Measurements from ENCODE around the gene FN1. TPM values are rescaled to one million over a fixed set of nuclear protein-coding genes. Genes with fewer than 3 reads are reported as not detected.

FN1 gene
- total and polyA plus RNA-seq, 8 donors, result 42.0 to 861 (median 252) TPM

DNA sequence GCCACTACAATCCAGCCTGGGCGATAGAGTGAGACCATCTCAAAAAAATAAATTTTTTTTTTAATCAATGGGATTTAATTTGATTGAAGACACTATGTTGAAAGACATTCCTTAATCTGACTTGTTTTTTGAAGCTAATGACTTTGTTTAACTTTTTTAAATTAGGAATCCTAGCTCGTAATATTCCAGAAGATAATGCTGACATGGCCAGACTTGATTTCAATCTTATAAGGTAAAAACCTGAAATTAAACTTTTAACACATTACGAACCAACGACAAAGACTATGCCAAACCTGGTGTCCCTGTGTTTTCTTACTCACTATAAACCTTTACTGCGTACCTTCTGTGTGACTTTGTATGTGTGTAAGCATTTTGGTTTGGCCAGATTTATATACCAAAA is 116.4 kb downstream of the FN1 start:
- WGBS, 5 donors, result 97 to 99% (median 99%) methylated on average over 5 of the region's 5 CpGs
- intact Hi-C loops (cut with DNase I; ENCODE audit: low total_unique reads), result no loop called here

GRCh38 chr2:215316336-215316735 is 119.5 kb downstream of the FN1 start:
- H3K27me3 ChIP-seq, result no peaks in the 10 kb centered on the region
- H3K36me3 ChIP-seq, result peaks cover 24 to 69% (median 44%) of the 10 kb centered on the region in 4 donors
- H3K9me3 ChIP-seq, result no peaks in the 10 kb centered on the region
- peaks cover 0 to 22% (median 16%) of the 10 kb centered on the region in 4 donors for H3K4me1 ChIP-seq
- no peak for DNase-seq
- H3K4me3 ChIP-seq, result no peak overlapping the region
- H3K27ac ChIP-seq, result no peak overlapping the region
- TF ChIP-seq EP300 (IDR thresholded peaks at IDR 0.05) (no peak), POLR2A (IDR thresholded peaks at IDR 0.05) (no peak), POLR2AphosphoS5 (IDR thresholded peaks at IDR 0.05) (no peak)
- TF ChIP-seq, protein P1, sequence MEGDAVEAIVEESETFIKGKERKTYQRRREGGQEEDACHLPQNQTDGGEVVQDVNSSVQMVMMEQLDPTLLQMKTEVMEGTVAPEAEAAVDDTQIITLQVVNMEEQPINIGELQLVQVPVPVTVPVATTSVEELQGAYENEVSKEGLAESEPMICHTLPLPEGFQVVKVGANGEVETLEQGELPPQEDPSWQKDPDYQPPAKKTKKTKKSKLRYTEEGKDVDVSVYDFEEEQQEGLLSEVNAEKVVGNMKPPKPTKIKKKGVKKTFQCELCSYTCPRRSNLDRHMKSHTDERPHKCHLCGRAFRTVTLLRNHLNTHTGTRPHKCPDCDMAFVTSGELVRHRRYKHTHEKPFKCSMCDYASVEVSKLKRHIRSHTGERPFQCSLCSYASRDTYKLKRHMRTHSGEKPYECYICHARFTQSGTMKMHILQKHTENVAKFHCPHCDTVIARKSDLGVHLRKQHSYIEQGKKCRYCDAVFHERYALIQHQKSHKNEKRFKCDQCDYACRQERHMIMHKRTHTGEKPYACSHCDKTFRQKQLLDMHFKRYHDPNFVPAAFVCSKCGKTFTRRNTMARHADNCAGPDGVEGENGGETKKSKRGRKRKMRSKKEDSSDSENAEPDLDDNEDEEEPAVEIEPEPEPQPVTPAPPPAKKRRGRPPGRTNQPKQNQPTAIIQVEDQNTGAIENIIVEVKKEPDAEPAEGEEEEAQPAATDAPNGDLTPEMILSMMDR (IDR thresholded peaks at IDR 0.05), result no peak
- WGBS, 5 donors, result 82 to 92% (median 88%) methylated on average over 2 of the region's 2 CpGs
- intact Hi-C loops (cut with DNase I; ENCODE audit: low total_unique reads), result no loop called here

More for the DNA sequence above, 116.4 kb downstream of the FN1 start:
- no peaks in the 10 kb centered on the region for H3K27me3 ChIP-seq
- H3K9me3 ChIP-seq, result no peaks in the 10 kb centered on the region
- peaks cover 30 to 83% (median 68%) of the 10 kb centered on the region in 4 donors for H3K36me3 ChIP-seq
- H3K27ac ChIP-seq, result no peak overlapping the region
- TF ChIP-seq POLR2AphosphoS5 (IDR thresholded peaks at IDR 0.05), result no peak
- TF ChIP-seq EP300 (IDR thresholded peaks at IDR 0.05), result no peak
- TF ChIP-seq, protein P1 (IDR thresholded peaks at IDR 0.05), result no peak
- no peak for TF ChIP-seq POLR2A (IDR thresholded peaks at IDR 0.05)
- H3K4me3 ChIP-seq, result no peak overlapping the region
- no peak for DNase-seq
- peaks cover 0 to 3% (median 0%) of the 10 kb centered on the region in 4 donors for H3K4me1 ChIP-seq

GRCh38 chr2:215315301-215315700 is 120.6 kb downstream of the FN1 start:
- intact Hi-C loops (cut with DNase I; ENCODE audit: low total_unique reads), result no loop called here
- 95 to 100% (median 98%) methylated on average over 2 of the region's 2 CpGs for WGBS, 5 donors

DNA sequence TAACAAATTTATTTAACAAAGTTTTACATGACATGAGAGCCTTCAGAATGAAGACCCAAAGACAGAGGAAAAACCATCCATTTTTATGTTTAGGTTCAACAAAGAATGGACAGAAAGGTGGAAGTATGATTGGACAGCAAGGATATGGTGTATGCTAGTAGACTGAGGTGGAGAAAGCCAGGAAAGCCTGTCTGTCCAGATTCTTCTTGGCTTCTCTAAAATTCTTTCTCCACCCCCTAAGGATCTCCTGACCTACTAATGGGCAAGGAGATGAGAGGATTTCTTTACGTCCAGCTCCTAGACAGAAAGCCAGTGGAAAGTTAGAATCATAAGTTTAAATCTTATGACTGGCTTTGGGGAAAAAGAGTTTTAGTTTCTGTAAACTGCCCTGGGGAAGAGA is 121.0 kb downstream of the FN1 start:
- Histone ChIP-seq H3K9me3 (no peaks in the 10 kb centered on the region), H3K27ac (no peak overlapping the region), H3K4me1 (peaks cover 0 to 26% (median 20%) of the 10 kb centered on the region in 4 donors), H3K4me3 (no peak overlapping the region), H3K27me3 (no peaks in the 10 kb centered on the region), H3K36me3 (peaks cover 12 to 55% (median 30%) of the 10 kb centered on the region in 4 donors)
- 42 to 68% (median 54%) methylated on average over 1 of the region's 1 CpG for WGBS, 5 donors
- intact Hi-C loops (cut with DNase I; ENCODE audit: low total_unique reads), result no loop called here
- no peak for TF ChIP-seq POLR2AphosphoS5 (IDR thresholded peaks at IDR 0.05)
- TF ChIP-seq, protein P1 (IDR thresholded peaks at IDR 0.05), result no peak
- TF ChIP-seq POLR2A (IDR thresholded peaks at IDR 0.05), result no peak
- DNase-seq, result no peak

More at GRCh38 chr2:215315301-215315700, 120.6 kb downstream of the FN1 start:
- Histone ChIP-seq H3K4me1 (peaks cover 0 to 26% (median 20%) of the 10 kb centered on the region in 4 donors), H3K36me3 (peaks cover 16 to 59% (median 34%) of the 10 kb centered on the region in 4 donors), H3K9me3 (no peaks in the 10 kb centered on the region), H3K27me3 (no peaks in the 10 kb centered on the region), H3K4me3 (no peak overlapping the region), H3K27ac (no peak overlapping the region)
- TF ChIP-seq EP300 (IDR thresholded peaks at IDR 0.05) (no peak), POLR2AphosphoS5 (IDR thresholded peaks at IDR 0.05) (no peak)
- TF ChIP-seq, protein P1 (IDR thresholded peaks at IDR 0.05), result no peak
- DNase-seq, result no peak

Data from stomach (tissue), 9 donors.